ENCODE measurements around the gene MBD2.
"Not testable (repeated sequence)": the region's sequence is repeated elsewhere in the genome, so short reads cannot be mapped to it uniquely, and the experiment has no call there.

MBD2 gene

DNA sequence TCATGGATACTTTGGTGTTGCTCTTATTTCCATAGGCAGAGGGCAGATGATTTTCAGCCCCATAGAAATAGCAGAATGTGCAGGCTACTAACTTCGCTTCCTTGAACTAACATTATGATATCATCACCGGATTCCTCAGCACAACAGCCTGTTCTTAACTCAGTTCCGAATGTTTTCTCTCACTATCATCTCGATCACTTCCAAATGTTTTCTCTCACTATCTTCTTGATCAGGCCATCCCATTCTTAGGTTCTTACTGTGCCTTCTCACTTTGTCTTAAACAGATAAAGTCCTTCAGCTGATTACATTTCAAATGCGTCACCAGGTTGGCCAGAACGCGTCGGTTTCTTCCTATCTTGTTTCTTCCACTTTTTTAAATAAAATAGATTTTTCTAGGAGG, 11.4 kb upstream of the MBD2 start:
- DNase-seq (ENCODE audit: low spot score), result no peak

DNA sequence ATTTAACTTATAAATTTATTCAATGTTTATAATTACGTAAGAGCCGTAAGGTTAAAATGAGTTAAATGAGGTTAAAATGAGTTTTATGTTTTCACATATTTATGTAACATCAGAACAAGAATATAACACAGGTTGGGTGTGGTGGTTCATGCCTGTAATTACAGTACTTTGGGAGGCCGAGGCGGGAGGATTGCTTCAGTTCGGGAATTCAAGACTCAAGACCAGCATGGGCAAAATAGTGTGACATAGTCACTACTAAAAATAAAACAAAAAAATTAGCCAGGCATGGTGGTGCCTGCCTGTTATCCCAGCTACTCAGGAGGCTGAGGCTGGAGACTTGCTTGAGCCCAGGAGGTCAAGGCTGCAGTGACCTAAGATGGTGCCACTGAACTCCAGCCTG, 9.3 kb upstream of the MBD2 start:
- DNase-seq (ENCODE audit: low spot score), result no peak

- no peak for DNase-seq (ENCODE audit: low spot score)
Observed at GRCh38 chr18:54233228-54233625, 8.8 kb upstream of the MBD2 start.

- DNase-seq (ENCODE audit: low spot score), result no peak
Observed at GRCh38 chr18:54232485-54233227, 8.2 kb upstream of the MBD2 start.

DNA sequence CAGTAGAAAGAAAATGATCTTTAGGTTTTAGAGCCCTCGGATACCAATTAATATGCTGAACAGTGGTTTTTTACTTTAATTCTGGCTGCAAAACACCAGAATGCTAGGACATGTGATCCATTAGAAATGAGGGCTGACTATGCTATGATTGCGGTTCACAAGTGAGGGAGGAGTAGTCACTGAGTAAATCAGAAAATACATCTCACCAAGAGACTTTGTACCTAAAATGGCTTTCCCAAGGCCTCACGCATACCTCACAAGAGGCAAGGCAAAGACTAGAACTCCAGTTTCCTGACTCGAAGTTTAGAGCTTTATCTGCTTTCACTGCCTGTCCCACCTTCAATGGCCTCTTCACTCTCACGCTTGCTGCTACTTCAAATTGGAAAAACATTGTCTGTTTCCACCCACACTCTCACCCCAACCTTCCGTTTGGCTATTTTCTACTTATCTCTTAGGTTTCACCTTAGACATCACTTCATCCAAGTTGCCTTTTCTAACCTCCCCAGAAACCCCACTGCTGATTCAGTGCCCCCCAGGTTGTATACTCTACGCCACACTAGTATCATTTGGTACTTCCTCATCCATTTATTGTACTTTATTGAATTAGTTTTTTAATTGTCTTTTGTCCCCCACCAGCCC, 5.1 kb upstream of the MBD2 start:
- DNase-seq (ENCODE audit: low spot score), result no peak

DNA sequence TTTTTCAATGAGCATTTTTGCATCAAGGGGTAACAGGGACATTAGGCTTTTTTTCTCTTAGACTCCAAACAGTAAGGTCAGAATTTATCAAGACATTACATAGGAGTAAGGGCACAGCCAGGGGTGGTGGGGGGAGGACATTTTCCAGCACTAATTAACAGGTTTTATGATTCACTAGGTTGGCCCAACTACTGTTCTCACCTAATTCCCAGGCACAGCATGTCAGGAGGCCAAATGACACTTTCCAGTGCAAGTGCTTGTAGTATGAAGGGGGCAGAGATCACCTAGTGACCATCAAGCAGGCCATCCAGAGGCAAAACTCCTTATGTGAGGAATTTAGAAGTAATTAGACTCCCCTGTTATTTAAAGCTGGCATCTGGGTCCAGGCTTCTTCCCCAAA, 3.9 kb upstream of the MBD2 start:
- DNase-seq (ENCODE audit: low spot score), result no peak

DNA sequence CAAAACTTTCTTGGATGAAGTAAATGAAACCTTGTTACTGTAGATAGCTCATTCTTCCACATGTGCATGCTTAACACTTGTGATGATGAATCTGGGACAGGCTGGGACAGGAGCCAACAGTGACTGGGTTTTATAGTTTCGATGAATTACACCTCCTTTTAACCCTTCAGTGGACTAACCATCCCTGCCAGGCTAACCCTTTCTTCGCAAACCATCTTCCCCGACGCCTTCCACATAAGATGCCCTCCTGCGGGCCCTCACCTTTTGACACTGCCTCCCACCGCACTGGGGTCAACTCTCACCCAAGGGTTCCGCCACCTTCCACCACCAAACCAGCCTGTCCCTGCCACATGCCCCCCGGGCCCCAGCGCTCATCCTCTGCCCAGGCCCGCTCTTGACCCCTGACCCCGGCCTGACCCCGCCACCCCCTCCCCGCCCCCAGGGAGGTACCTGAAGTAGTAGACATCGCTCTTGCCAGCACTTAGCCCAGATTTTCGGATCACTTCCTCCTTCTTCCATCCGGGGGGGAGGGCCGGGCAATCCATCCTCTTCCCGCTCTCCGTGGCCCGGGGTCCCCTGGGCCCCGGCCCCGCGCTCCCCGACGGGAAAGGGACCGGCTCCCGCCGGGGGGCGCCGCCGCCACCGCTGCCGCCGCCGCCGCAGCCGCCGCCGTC, 764 bp downstream of the MBD2 start:
- DNase-seq (ENCODE audit: low spot score), result no peak

DNA sequence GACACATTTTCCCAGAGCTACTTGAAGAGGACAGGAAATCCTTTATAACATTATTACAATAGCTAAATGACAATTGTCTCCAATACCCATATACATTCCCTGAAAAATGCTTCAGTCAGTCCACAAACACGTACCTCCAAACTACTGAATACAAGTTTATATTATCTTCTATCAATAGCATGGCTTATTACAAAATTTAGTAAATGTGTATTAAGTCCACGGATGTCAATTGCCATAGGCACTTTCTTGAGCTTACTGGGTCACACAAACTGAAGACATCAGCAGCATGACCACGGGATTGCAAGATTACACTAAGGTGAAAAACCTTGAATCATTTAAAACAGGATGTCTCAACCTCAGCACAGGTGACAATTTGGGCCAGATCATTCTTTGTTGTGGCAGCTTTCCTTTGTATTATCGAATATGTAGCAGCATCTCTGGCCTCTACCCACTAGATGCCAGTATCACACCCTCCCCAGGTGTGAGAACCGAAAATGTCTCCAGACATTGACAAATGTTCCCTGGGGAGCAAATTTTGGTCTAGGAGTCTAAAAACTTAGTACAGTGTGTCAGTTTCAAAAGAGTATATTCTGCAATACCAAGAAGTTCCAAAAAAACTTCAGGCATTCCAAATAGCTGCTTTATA, 1.4 kb downstream of the MBD2 start:
- no peak for DNase-seq (ENCODE audit: low spot score)

GRCh38 chr18:54220406-54220805, 4.1 kb downstream of the MBD2 start:
- DNase-seq (ENCODE audit: low spot score), result no peak

GRCh38 chr18:54218803-54219202, 5.7 kb downstream of the MBD2 start:
- not testable (repeated sequence) for DNase-seq (ENCODE audit: low spot score)

DNA sequence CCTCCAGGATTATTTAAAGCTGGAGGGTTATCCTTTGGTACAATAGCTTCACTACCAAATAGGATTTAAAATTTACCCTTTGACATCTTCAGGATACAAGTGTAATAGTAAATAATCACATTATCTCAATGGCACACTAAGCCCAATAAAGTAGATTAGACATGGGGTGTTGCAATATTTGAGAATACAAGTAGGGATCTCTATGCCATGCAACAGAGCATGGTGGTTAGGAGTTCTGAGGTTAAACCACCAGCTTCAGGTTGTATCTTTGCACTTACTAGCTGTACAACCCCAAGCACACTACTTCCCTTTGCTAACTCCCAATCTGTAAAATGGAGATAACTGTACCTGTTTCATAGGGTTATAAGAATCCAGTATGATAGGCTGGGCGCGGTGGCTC, 6.2 kb downstream of the MBD2 start:
- DNase-seq (ENCODE audit: low spot score), result no peak

DNA sequence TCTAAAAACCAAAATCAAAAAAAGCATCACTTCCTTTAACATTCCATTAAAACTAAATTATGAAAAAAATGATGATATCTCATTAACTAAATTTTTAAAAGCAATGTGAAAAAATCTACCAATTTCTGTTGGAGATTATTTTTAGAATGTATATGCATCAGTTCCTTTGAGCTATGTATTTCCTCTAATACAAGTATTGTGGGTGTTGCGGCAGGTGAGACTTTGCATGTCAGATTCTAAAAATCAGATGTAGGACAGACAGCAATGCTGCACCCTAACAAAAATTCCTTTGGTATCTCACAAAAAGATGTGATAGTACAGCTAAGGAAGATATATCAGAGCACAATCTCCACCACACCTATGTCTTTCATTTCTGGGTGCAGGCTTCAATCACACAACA, 6.8 kb downstream of the MBD2 start:
- no peak for DNase-seq (ENCODE audit: low spot score)

DNA sequence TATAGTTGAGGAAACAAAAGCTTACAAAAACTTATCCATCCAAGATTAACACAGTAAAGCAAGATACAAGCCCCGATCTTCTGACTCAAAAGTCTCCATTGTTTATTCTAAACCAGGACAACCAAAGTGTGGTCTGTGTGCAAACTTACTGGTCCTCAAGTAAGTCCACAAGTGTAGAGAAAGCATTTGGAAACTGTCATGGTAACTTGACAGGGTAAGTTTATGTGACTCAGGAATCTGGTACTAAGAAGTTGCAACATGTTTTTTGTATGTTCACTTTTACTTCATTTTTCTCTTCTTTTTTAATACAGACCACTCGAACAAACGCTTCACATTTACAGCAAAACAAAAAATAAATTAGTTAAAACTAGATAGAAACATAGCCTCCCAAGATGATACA, 9.4 kb downstream of the MBD2 start:
- no peak for DNase-seq (ENCODE audit: low spot score)

GRCh38 chr18:54210463-54210862, 14.0 kb downstream of the MBD2 start:
- no peak for DNase-seq (ENCODE audit: low spot score)

GRCh38 chr18:54209471-54210180, 14.8 kb downstream of the MBD2 start:
- DNase-seq (ENCODE audit: low spot score), result no peak

- no peak for DNase-seq (ENCODE audit: low spot score)
Observed at GRCh38 chr18:54206447-54206846, 18.0 kb downstream of the MBD2 start.

DNA sequence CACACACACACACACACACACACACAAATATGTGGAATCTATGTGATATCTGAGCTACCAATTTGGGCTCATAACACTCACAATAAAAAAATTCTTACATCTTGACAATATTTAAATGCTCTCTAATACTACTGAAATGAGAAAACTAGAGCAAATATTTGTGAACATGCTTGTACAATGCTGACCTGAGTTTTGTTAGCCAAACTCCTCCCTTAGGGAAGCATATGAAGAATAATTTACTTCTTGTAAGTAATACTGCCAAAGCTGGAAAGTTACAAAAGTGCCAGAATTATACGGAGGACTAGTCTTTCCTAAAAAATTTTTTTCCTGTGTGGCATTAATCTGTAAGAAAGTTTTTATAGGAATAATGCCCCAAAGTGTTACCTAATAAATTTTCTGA, 18.5 kb downstream of the MBD2 start:
- no peak for DNase-seq (ENCODE audit: low spot score)

- DNase-seq (ENCODE audit: low spot score), result not testable (repeated sequence)
Observed at GRCh38 chr18:54205448-54205847, 19.0 kb downstream of the MBD2 start.

DNA sequence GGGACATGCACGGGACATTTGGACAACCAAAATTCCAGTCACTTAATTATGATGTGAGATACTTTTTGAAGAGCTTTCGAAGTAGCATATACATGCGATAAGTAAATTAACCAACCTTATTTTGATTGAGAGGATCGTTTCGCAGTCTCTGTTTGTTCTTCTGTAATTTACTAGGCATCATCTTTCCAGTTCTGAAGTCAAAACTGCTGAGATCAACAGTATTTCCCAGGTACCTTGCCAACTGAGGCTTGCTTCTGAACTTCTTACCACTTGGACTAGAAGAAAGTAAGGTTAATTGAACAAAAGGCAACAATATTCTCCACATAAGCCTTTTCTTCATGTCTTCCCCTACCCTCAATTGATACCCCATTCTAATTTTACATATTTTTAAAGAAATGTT, 19.6 kb downstream of the MBD2 start:
- DNase-seq (ENCODE audit: low spot score), result no peak

GRCh38 chr18:54203914-54204313, 20.6 kb downstream of the MBD2 start:
- DNase-seq (ENCODE audit: low spot score), result no peak

DNA sequence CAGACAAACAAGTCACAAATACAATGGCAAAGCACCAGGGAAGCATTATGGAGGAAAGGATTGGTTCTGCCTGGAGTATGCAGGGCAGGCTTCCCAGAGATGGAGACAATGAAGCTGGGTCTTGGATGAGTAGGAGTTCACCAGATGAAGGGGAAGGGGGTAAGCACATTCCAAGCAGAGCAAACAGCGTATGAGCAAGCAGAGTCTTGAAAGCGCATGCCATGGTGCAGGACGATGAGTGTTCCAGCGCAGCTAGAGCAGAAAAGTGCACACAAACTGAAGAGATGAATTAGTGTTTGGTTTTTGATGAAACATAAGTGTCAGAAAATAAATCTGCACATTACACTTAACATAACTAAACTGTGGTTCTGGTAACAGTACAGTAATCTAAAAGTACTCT, 21.6 kb downstream of the MBD2 start:
- no peak for DNase-seq (ENCODE audit: low spot score)

DNA sequence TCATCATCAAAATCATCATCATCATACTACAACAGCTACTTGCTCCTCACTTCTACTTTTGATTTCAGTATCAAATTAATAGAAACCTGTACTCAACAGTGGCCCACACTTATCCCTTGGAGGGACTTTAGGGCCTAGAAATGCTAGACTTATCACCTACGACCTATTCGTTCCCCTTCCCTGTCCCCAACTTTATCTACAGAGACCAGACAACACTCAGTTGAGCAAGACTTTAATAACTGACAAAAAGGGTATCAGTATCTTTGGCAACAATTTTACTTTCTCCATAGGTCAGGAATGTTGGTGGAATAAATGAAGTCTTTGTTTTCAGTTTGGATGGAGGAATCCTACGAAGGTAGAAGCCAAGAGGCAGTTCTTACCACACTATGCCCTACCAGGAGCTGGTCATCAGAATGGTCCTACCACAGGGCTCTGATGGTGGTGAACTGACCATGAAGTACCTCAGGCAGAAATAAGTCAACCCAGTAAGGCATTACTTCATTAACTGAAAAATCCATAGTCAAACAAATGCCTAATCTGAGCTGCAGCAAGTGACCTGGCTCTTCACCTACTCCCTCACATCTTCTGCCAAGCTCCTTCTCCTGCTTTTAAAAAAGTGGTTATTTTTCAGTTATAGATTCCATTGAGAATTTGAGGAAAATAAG, 26.6 kb downstream of the MBD2 start:
- no peak for DNase-seq (ENCODE audit: low spot score)

All from putamen (tissue), 1 donor.